Gastrocnemius medialis (tissue), 4 donors: Measurements from ENCODE around the gene NDRG3. TPM values are rescaled to one million over a fixed set of nuclear protein-coding genes. Genes with fewer than 3 reads are reported as not detected.
A peak's percentile ranks its signal among the peaks of the same experiment; 100 is the strongest.

Source experiments
- ATAC-seq, 2 donors: fragments of 150-250 bp; one replicate each; pipeline ENCODE4 v1.9.1; 2016
- DNase-seq, 2 donors: peaks; one replicate each; pipeline ENCODE4 v3.0.0-alpha.2; 2019
- H3K27ac ChIP-seq, 4 donors: fragments of 200-600 bp; sonication (generic); 1 replicate in 1 of 4; 2 replicates in 3 of 4; pipeline ENCODE4 v1.5.1; 2016 to 2018; ENCODE audit warnings: mild to moderate bottlenecking in 2 of 4, moderate library complexity in 1 of 4
- H3K27me3 ChIP-seq, 3 donors: fragments of 200-600 bp; sonication (generic) in 2 of 3; 1 replicate in 1 of 3; 2 replicates in 2 of 3; pipeline versions ENCODE4 v1.5.1 to v1.6.0; 2016 to 2019; ENCODE audit warnings: mild to moderate bottlenecking in 1 of 3, moderate library complexity in 1 of 3
- H3K36me3 ChIP-seq, 2 donors: fragments of 200-600 bp; sonication (generic) in 1 of 2; one replicate each; pipeline ENCODE4 v1.5.1; 2017 to 2018
- H3K4me1 ChIP-seq, 2 donors: fragments of 200-600 bp; sonication (generic) in 1 of 2; one replicate each; pipeline ENCODE4 v1.5.1; 2016 to 2017; ENCODE audit warnings: mild to moderate bottlenecking in 2 of 2
- H3K4me3 ChIP-seq, 4 donors: fragments of 200-600 bp; sonication (generic) in 3 of 4; 1 replicate in 1 of 4; 2 replicates in 3 of 4; pipeline ENCODE4 v1.5.1; 2016 to 2019; ENCODE audit warnings: mild to moderate bottlenecking in 2 of 4
- H3K9me3 ChIP-seq, 3 donors: fragments of 200-600 bp; sonication (generic) in 2 of 3; 1 replicate in 1 of 3; 2 replicates in 2 of 3; pipeline ENCODE4 v1.5.1; 2016 to 2019
- CTCF ChIP-seq, 5 experiments: fragments of 450-650 bp in 3 of 5; fragments of 200-600 bp in 2 of 5; sonication (generic) in 2 of 5; IDR thresholded peaks in 4 of 5; conservative IDR thresholded peaks in 1 of 5; 1 replicate in 4 of 5; 2 replicates in 1 of 5; pipeline ENCODE4 v1.5.1; 2016 to 2019; ENCODE audit warnings: antibody characterized with exemption in 5 of 5, mild to moderate bottlenecking in 3 of 5, moderate library complexity in 3 of 5
- POLR2A ChIP-seq, 2 donors: fragments of 450-650 bp; IDR thresholded peaks; one replicate each; pipeline ENCODE4 v1.6.1; 2017; ENCODE audit warnings: antibody characterized with exemption in 2 of 2, mild to moderate bottlenecking in 2 of 2, moderate library complexity in 2 of 2
- in situ Hi-C, 4 donors: fragments of 200-750 bp; cut with MboI; loops; one replicate each; pipeline versions ENCODE4 v1.15.0 to v1.8.0; 2017; ENCODE audit warnings: low sequenced_read_pairs in 4 of 4
- intact Hi-C: fragments of 100-400 bp; cut with DNase I; formaldehyde crosslinking; loops from one replicate; pipeline ENCODE4 v1.15.1; 2023; ENCODE audit warnings: low total_unique reads
- total RNA-seq, 4 donors: library from RNA; depleted of rRNA; stranded (reverse); fragments of >200 nt; gene quantifications; one replicate each; pipeline versions ENCODE4 v1.1.0 to v1.2.3, GENCODE V29; 2016

NDRG3 gene
- total RNA-seq = 10 to 100 TPM in 3 of 4 donors, 1 to 10 TPM in 1; 6.7 to 24.9 (median 13.2) TPM

- intact Hi-C loops = loop anchor here (1.0 to 10.0 kb wide), 3 partner anchors 27 to 281 kb away; partner anchors contain the start of genes DSN1 and RAB5IF
- DNase-seq = peak; percentile 92 to 95
- peak; percentile 80 to 90 for ATAC-seq
- Histone ChIP-seq H3K36me3 (no peaks in the 10 kb centered on the region), H3K27ac (peak within 1 kb of the TSS; percentile 88 to 95 (median 92)), H3K4me3 (peak within 1 kb of the TSS; percentile 79 to 94 (median 88)), H3K4me1 (peaks cover 18 to 32% of the 10 kb centered on the region in 2 donors), H3K27me3 (no peaks in the 10 kb centered on the region), H3K9me3 (no peaks in the 10 kb centered on the region)
- in situ Hi-C loops = no loop called here
- TF ChIP-seq CTCF (IDR thresholded peaks at IDR 0.05 in 4 of 5, conservative IDR thresholded peaks at IDR 0.05 in 1 of 5) = peak in 2 of 5 experiments; percentile 5 to 8
- peak; percentile 29 to 68 for TF ChIP-seq POLR2A (IDR thresholded peaks at IDR 0.05)
Observed at GRCh38 chr20:36745927-36746659, at the start of gene NDRG3. NDRG3 (minus strand) TSS chr20:36746090; CDS start chr20:36721735, 24,355 bp downstream.

GRCh38 chr20:36794116-36794474 is 48.2 kb upstream of the NDRG3 start:
- H3K36me3 ChIP-seq = peaks cover 0 to 17% of the 10 kb centered on the region in 2 donors
- no peak for TF ChIP-seq CTCF (IDR thresholded peaks at IDR 0.05 in 4 of 5, conservative IDR thresholded peaks at IDR 0.05 in 1 of 5)
- no peak for TF ChIP-seq POLR2A (IDR thresholded peaks at IDR 0.05)
- H3K27ac ChIP-seq = no peak overlapping the region
- in situ Hi-C loops = no loop called here
- DNase-seq (no peak), ATAC-seq (no peak)
- intact Hi-C loops = no loop called here
- H3K9me3 ChIP-seq = no peaks in the 10 kb centered on the region
- H3K27me3 ChIP-seq = no peaks in the 10 kb centered on the region
- peaks cover 0 to 3% of the 10 kb centered on the region in 2 donors for H3K4me1 ChIP-seq
- no peak overlapping the region for H3K4me3 ChIP-seq

- intact Hi-C loops (no loop called here), in situ Hi-C loops (no loop called here)
- Histone ChIP-seq H3K27me3 (no peaks in the 10 kb centered on the region), H3K36me3 (peaks cover 0 to 17% of the 10 kb centered on the region in 2 donors), H3K9me3 (no peaks in the 10 kb centered on the region), H3K4me1 (peaks cover 0 to 3% of the 10 kb centered on the region in 2 donors), H3K27ac (no peak overlapping the region), H3K4me3 (no peak overlapping the region)
- TF ChIP-seq POLR2A (IDR thresholded peaks at IDR 0.05) = no peak
- TF ChIP-seq CTCF (IDR thresholded peaks at IDR 0.05 in 4 of 5, conservative IDR thresholded peaks at IDR 0.05 in 1 of 5) = no peak
- ATAC-seq (no peak), DNase-seq (no peak)
Observed at GRCh38 chr20:36793294-36794115, 47.6 kb upstream of the NDRG3 start.

GRCh38 chr20:36792422-36792821 is 46.5 kb upstream of the NDRG3 start:
- ATAC-seq (no peak), DNase-seq (no peak)
- no peak overlapping the region for H3K4me3 ChIP-seq
- no peak for TF ChIP-seq CTCF (IDR thresholded peaks at IDR 0.05 in 4 of 5, conservative IDR thresholded peaks at IDR 0.05 in 1 of 5)
- TF ChIP-seq POLR2A (IDR thresholded peaks at IDR 0.05) = no peak
- in situ Hi-C loops (no loop called here), intact Hi-C loops (no loop called here)
- peaks cover 0 to 9% of the 10 kb centered on the region in 2 donors for H3K36me3 ChIP-seq
- no peaks in the 10 kb centered on the region for H3K27me3 ChIP-seq
- H3K27ac ChIP-seq = no peak overlapping the region
- H3K9me3 ChIP-seq = no peaks in the 10 kb centered on the region
- peaks cover 0 to 3% of the 10 kb centered on the region in 2 donors for H3K4me1 ChIP-seq
